Mesothelial cell of epicardium (in vitro differentiated cells): Measurements from ENCODE around the gene CCDC8. TPM values are rescaled to one million over a fixed set of nuclear protein-coding genes. Genes with fewer than 3 reads are reported as not detected.
"Not testable (repeated sequence)": the region's sequence is repeated elsewhere in the genome, so short reads cannot be mapped to it uniquely, and the experiment has no call there.

Source experiments
- DNase-seq, 2 experiments: peaks; one replicate each; pipeline ENCODE4 v3.0.0; 2021; ENCODE audit warnings: low spot score in 2 of 2; ENCODE audit not compliant: unreplicated experiment in 2 of 2
- H3K27ac Mint-ChIP-seq: 2 replicates; pipeline ENCODE4 v1.8.0; 2021; ENCODE audit warnings: mixed read lengths
- H3K27me3 Mint-ChIP-seq: 2 replicates; pipeline ENCODE4 v1.8.0; 2021; ENCODE audit warnings: low read depth, mixed read lengths
- H3K36me3 Mint-ChIP-seq: 2 replicates; pipeline ENCODE4 v1.8.0; 2021; ENCODE audit warnings: mixed read lengths
- H3K4me1 Mint-ChIP-seq: 2 replicates; pipeline ENCODE4 v1.8.0; 2021; ENCODE audit warnings: mixed read lengths
- H3K4me3 Mint-ChIP-seq: 2 replicates; pipeline ENCODE4 v1.8.0; 2021; ENCODE audit warnings: mild to moderate bottlenecking, moderate library complexity, mixed read lengths
- H3K9me3 Mint-ChIP-seq: 2 replicates; pipeline ENCODE4 v1.8.0; 2021; ENCODE audit warnings: mixed read lengths
- total RNA-seq: library from RNA; stranded (reverse); gene quantifications from 3 replicates; pipeline ENCODE4 v1.2.1, GENCODE V29; 2021
- TF ChIP-seq, protein P1 (sequence below): fragments of 200-600 bp; sonication (generic); IDR thresholded peaks from one replicate; pipeline ENCODE4 v1.5.0; 2021; ENCODE audit warnings: antibody characterized with exemption; ENCODE audit not compliant: unreplicated experiment

CCDC8 gene
- total RNA-seq, 1 donor from 2014 or later: 50.7 TPM

DNA sequence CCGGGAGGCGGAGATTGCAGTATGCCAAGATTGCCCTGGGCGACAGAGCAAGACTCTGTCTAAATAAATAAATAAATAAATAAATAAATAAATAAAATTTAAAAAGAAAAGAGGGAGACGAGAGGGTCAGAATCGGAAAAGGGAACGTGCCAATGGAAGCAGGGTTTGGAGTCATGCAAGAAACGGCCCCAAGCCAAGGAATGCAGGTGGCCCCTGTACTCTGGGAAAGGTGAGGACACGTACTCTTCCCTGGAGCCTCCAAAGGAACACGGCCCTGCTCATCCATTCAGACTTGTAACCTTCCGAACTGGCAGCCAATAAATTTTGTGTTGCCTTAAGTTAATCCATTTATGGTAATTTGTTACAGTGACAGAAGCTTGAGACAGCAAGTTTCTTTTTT lies 35.2 kb upstream of the CCDC8 start:
- H3K9me3 Mint-ChIP-seq: peaks cover 8% of the 10 kb centered on the region

DNA sequence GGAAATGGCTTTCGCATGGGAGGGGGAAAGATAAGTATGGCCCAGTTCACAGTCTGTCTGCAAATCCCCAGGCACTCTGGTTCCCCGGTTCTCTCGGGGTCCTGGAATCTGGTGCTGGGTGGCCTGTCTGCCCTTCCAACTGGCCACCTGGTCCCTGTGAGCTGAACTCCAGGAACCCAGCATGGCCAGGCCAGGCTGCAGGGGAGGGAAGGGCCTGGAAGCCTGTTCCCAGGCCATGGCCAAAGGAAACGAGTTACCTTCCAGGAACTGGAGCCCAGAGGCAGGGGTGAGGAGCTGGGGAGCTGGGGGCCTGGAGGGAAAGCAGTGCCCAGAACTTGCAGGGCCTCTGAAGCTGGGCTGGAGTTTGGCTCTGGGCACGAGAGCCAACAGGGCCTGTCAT lies 34.5 kb upstream of the CCDC8 start:
- no peak overlapping the region for H3K4me3 Mint-ChIP-seq
- no peak for DNase-seq
- H3K36me3 Mint-ChIP-seq: peaks cover 3% of the 10 kb centered on the region
- TF ChIP-seq, protein P1, sequence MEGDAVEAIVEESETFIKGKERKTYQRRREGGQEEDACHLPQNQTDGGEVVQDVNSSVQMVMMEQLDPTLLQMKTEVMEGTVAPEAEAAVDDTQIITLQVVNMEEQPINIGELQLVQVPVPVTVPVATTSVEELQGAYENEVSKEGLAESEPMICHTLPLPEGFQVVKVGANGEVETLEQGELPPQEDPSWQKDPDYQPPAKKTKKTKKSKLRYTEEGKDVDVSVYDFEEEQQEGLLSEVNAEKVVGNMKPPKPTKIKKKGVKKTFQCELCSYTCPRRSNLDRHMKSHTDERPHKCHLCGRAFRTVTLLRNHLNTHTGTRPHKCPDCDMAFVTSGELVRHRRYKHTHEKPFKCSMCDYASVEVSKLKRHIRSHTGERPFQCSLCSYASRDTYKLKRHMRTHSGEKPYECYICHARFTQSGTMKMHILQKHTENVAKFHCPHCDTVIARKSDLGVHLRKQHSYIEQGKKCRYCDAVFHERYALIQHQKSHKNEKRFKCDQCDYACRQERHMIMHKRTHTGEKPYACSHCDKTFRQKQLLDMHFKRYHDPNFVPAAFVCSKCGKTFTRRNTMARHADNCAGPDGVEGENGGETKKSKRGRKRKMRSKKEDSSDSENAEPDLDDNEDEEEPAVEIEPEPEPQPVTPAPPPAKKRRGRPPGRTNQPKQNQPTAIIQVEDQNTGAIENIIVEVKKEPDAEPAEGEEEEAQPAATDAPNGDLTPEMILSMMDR: no peak
- H3K9me3 Mint-ChIP-seq: peaks cover 8% of the 10 kb centered on the region
- H3K27me3 Mint-ChIP-seq: no peaks in the 10 kb centered on the region
- H3K4me1 Mint-ChIP-seq: peaks cover 9% of the 10 kb centered on the region
- H3K27ac Mint-ChIP-seq: peak overlapping the region; percentile 76

More for the DNA sequence above, 35.2 kb upstream of the CCDC8 start:
- Mint-ChIP-seq H3K4me3 (no peak overlapping the region), H3K36me3 (peaks cover 3% of the 10 kb centered on the region), H3K27me3 (no peaks in the 10 kb centered on the region), H3K4me1 (peaks cover 4% of the 10 kb centered on the region), H3K27ac (no peak overlapping the region)
- TF ChIP-seq, protein P1: no peak
- no peak for DNase-seq

DNA sequence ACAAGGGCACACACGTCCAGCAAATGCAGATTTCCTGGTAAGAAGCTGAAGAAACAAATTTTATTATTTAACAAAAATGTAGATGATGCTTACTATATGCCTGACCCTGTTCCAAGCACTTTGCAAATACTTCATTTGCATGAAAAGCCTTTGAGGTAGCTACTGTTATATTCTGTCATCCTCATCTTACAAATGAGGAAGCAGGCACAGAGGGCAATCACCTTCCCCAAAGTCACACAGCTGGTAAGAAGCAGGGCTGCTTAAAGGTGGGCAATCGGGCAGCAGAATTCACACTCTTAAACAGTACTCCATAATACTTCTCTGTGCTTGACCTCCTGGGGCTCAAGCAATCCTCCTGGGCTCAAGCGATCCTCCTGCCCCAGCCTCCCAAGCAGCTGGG lies 33.6 kb upstream of the CCDC8 start:
- H3K4me1 Mint-ChIP-seq: peaks cover 12% of the 10 kb centered on the region
- H3K36me3 Mint-ChIP-seq: peaks cover 3% of the 10 kb centered on the region
- H3K9me3 Mint-ChIP-seq: peaks cover 8% of the 10 kb centered on the region
- no peak overlapping the region for H3K27ac Mint-ChIP-seq
- no peak for DNase-seq
- H3K4me3 Mint-ChIP-seq: no peak overlapping the region
- no peaks in the 10 kb centered on the region for H3K27me3 Mint-ChIP-seq
- TF ChIP-seq, protein P1: no peak

DNA sequence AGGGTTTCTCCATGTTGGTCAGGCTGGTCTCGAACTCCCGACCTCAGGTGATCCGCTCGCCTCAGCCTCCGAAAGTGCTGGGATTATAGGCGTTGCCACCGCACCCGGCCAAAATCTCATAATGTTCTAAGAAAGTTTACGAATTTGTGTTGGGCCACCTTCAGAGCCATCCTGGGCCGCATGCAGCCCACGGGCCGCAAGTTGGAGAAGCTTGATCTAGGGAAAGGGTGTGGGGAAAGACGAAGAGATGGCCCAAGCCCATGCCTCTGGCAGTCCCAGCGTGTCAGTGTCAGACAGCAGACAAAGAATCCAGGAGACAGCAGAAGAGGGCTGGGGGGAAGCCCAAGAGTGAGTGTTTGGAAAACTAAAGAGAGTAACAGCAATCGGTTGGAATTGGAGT lies 32.7 kb upstream of the CCDC8 start:
- TF ChIP-seq, protein P1: no peak
- peaks cover 8% of the 10 kb centered on the region for H3K9me3 Mint-ChIP-seq
- H3K27ac Mint-ChIP-seq: no peak overlapping the region
- no peak overlapping the region for H3K4me3 Mint-ChIP-seq
- H3K36me3 Mint-ChIP-seq: peaks cover 3% of the 10 kb centered on the region
- peaks cover 17% of the 10 kb centered on the region for H3K4me1 Mint-ChIP-seq
- no peaks in the 10 kb centered on the region for H3K27me3 Mint-ChIP-seq
- no peak for DNase-seq

DNA sequence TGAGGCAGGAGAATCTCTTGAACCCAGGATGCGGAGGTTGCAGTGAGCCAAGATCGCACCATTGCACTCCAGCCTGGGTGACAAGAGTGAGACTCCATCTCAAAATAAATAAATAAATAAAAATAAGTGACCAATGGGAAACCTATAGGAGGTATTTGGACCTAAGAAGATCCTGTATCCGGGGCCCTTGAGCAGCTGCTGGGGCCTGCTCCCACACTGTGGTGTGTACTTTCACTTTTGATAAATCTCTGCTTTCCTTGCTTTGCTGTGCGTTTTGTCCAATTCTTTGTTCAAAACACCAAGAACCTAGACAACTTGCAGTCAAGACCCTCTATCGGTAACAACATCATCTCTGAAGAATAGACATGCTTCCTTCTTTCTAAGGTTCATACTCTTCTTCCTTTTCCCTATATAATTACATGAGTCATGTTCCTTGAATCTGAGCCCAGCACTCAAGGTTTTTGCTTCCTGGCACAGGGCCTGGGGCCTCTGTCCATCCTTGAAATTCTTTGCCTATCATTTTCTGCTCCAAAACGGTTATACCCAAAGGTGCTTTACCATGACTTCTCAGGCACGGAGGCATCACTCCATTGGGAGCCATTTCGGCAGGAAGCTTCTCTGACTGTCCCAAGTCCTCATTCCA lies 29.6 kb upstream of the CCDC8 start:
- Mint-ChIP-seq H3K36me3 (no peaks in the 10 kb centered on the region), H3K4me3 (no peak overlapping the region), H3K9me3 (no peaks in the 10 kb centered on the region), H3K27ac (peak overlapping the region; percentile 79), H3K27me3 (no peaks in the 10 kb centered on the region), H3K4me1 (peaks cover 17% of the 10 kb centered on the region)
- DNase-seq: no peak
- TF ChIP-seq, protein P1: no peak

DNA sequence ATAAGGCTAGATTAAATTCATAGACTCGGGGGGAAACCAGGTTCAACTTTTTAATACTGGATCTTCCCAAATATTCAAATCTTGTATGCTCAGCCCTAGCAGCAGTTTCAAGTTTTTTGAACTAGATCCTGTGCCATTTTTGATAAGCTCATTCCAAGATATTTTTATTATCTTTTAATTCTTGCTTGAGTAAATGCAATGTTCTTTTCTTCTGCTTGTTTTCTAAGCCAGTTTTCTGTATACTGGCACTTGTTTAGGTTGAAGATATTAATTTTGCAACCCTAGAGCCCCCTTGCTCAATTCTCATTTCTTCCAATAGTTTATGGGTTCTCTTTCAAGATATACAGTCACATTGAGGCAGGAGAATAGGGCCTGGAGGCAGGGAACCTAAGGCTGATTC lies 28.5 kb upstream of the CCDC8 start:
- H3K27me3 Mint-ChIP-seq: no peaks in the 10 kb centered on the region
- no peaks in the 10 kb centered on the region for H3K9me3 Mint-ChIP-seq
- H3K4me1 Mint-ChIP-seq: peaks cover 13% of the 10 kb centered on the region
- peak overlapping the region; percentile 75 for H3K27ac Mint-ChIP-seq
- no peak overlapping the region for H3K4me3 Mint-ChIP-seq
- DNase-seq: no peak
- TF ChIP-seq, protein P1: no peak
- no peaks in the 10 kb centered on the region for H3K36me3 Mint-ChIP-seq

DNA sequence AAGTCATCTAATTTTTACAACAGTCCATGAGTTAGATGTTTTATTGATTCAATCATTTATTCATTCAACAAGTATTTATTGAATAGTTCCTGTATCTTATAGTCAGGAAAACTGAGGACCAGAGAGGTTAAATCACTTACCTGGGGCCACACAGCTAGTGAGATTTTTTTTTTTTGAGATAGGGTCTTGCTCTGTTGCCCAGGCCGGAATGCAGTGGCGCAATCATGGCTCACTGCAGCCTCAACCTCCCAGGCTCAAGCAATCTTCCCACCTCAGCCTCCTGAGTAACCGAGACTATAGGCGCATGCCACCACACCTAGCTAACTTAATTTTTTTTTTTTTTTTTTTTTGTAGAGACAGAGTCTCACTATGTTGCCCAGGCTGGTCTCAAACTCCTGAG lies 22.3 kb upstream of the CCDC8 start:
- not testable (repeated sequence) for H3K36me3 Mint-ChIP-seq

More for the DNA sequence above, 22.3 kb upstream of the CCDC8 start:
- not testable (repeated sequence) for H3K4me3 Mint-ChIP-seq, H3K27me3 Mint-ChIP-seq, DNase-seq, H3K27ac Mint-ChIP-seq, H3K4me1 Mint-ChIP-seq, H3K9me3 Mint-ChIP-seq
